Measurements from ENCODE around the gene RSRC2. TPM values are rescaled to one million over a fixed set of nuclear protein-coding genes. Genes with fewer than 3 reads are reported as not detected.
"Not testable (repeated sequence)": the region's sequence is repeated elsewhere in the genome, so short reads cannot be mapped to it uniquely, and the experiment has no call there.

The RSRC2 gene
- polyA plus RNA-seq, 1 experiment: 13.4 TPM

DNA sequence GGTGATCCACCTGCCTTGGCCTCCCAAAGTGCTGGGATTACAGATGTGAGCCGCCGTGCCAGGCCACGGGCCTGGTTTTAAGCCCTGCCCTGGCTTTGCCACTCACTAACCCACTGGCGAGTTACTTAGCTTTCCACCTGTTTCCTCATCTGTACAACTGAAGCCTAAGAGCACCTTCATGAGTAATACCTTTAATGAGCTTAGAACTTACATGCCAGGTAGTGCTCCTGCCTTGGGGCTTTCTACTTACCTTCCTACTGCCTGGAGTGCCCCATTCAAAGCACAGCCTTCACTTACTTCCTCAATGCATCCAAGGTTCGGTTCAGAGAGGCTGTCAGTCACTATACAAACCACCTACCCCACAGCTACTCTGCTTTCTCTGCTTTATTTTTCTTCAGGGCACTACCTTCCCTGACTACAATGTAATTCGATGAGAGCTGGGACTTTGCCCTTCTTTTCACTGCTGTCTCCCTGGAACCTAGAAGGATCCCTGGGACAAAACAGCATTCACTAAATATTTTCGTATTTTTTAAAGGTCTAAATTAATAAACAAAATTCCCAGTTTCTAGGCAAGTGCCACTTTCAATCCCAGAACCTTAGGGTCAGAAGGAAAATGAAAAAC is 39.8 kb downstream of the RSRC2 start:
- Histone ChIP-seq H3K36me3 (ENCODE audit: control insufficient read depth, insufficient read depth, low read length) (peaks cover 17% of the 10 kb centered on the region), H3K27me3 (ENCODE audit: control insufficient read depth, insufficient read depth, low read length) (no peaks in the 10 kb centered on the region), H3K4me3 (ENCODE audit: low read depth, low read length) (no peak overlapping the region)
- no peak for DNase-seq (ENCODE audit: low read depth)
- CTCF ChIA-PET: interaction anchor here (1.6 kb wide), 1 partner anchor 15 kb away, joined by 6 read pairs; no protein-coding TSS in a partner anchor
- POLR2A ChIA-PET: no interaction called here
- TF ChIP-seq, protein P1, sequence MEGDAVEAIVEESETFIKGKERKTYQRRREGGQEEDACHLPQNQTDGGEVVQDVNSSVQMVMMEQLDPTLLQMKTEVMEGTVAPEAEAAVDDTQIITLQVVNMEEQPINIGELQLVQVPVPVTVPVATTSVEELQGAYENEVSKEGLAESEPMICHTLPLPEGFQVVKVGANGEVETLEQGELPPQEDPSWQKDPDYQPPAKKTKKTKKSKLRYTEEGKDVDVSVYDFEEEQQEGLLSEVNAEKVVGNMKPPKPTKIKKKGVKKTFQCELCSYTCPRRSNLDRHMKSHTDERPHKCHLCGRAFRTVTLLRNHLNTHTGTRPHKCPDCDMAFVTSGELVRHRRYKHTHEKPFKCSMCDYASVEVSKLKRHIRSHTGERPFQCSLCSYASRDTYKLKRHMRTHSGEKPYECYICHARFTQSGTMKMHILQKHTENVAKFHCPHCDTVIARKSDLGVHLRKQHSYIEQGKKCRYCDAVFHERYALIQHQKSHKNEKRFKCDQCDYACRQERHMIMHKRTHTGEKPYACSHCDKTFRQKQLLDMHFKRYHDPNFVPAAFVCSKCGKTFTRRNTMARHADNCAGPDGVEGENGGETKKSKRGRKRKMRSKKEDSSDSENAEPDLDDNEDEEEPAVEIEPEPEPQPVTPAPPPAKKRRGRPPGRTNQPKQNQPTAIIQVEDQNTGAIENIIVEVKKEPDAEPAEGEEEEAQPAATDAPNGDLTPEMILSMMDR (IDR thresholded peaks at IDR 0.05; ENCODE audit: insufficient read depth, low read depth, low read length): no peak

DNA sequence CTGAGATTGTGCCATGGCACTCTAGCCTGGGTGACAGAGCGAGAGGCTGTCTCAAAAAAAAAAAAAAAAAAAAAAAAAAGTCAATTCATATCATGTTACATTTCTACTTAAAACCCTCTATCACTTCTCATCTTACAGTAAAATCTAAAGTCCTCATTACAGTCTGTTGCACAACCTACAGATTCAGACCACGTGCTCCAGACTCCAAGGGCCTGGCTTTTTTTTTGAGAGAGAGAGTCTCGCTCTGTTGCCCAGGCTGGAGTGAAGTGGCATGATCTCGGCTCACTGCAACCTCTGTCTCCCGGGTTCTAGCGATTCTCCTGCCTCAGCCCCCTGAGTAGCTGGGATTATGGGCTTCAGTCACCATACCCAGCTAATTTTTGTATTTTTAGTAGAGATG is 40.4 kb downstream of the RSRC2 start:
- H3K27me3 ChIP-seq (ENCODE audit: control insufficient read depth, insufficient read depth, low read length); DNase-seq (ENCODE audit: low read depth); POLR2A ChIA-PET; H3K4me3 ChIP-seq (ENCODE audit: low read depth, low read length): not testable (repeated sequence)
- peaks cover 17% of the 10 kb centered on the region for H3K36me3 ChIP-seq (ENCODE audit: control insufficient read depth, insufficient read depth, low read length)
- CTCF ChIA-PET: interaction anchor here (1.0 to 1.6 kb wide), 2 partner anchors 15 to 152 kb away, joined by 3 to 6 read pairs; no protein-coding TSS in a partner anchor

DNA sequence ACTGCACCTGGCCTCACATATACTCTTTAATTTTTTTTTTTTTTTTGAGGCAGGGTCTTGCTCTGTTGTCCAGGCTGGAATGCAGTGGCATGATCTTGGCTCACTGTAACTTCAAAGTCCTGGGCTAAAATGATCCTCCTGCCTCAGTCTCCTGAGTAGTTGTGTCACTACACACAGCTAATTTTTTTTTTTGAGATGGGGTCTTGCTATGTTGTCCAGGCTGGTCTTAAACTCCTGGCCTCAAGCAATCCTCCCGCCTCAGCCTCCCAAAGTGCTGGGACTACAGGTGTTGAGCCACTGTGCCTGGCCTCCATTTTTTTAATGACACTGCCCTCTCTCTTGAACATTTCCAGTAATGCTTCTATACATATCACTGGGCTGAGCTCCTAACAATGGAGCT is 42.4 kb downstream of the RSRC2 start:
- CTCF ChIA-PET: interaction anchor here (0.7 to 3.3 kb wide), 3 partner anchors 12 to 85 kb away, joined by 3 to 13 read pairs (median 4); no protein-coding TSS in a partner anchor
- H3K4me3 ChIP-seq (ENCODE audit: low read depth, low read length); H3K27me3 ChIP-seq (ENCODE audit: control insufficient read depth, insufficient read depth, low read length); POLR2A ChIA-PET; DNase-seq (ENCODE audit: low read depth): not testable (repeated sequence)
- H3K36me3 ChIP-seq (ENCODE audit: control insufficient read depth, insufficient read depth, low read length): peaks cover 20% of the 10 kb centered on the region

DNA sequence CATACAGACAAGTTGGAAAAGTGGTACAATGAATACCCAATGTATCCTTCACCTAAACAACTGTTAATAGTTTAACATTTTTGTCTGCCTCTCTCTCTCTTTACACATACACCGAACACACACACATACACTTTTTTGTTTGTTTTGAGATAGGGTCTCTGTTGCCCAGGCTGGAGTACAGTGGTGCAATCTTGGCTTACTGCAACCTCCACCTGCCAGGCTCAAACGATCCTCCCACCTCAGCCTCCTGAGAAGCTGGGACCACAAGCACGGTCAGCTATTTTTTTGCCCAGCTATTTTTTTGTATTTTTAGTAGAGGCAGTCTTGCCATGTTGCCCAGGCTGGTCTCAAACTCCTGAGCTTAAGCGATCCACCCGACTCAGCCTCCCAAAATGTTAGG is 42.8 kb downstream of the RSRC2 start:
- no peak overlapping the region for H3K4me3 ChIP-seq (ENCODE audit: low read depth, low read length)
- DNase-seq (ENCODE audit: low read depth): no peak
- no peaks in the 10 kb centered on the region for H3K27me3 ChIP-seq (ENCODE audit: control insufficient read depth, insufficient read depth, low read length)
- CTCF ChIA-PET: interaction anchor here (0.7 to 3.3 kb wide), 4 partner anchors 11 to 84 kb away, joined by 3 to 13 read pairs (median 4); no protein-coding TSS in a partner anchor
- POLR2A ChIA-PET: no interaction called here
- TF ChIP-seq, protein P1 (IDR thresholded peaks at IDR 0.05; ENCODE audit: insufficient read depth, low read depth, low read length): no peak
- H3K36me3 ChIP-seq (ENCODE audit: control insufficient read depth, insufficient read depth, low read length): peaks cover 20% of the 10 kb centered on the region

DNA sequence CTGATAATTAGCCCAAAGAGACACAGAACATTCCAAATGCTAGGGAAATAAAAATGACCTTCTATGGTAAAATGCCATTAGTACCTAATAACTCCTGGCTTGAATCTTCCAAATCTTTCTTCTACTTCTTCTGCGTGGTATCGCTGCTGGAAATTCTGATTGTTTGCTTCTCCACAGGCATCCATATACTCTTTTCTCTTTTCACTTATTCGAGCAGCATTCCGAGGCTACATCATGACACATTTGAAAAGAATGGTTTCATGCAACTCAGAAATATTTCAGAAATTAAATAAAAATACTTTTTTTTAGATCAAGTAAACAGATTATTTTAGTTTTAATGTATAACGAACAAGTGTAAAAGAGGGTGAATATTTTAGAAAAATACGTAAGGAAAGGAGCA is 44.9 kb downstream of the RSRC2 start:
- H3K36me3 ChIP-seq (ENCODE audit: control insufficient read depth, insufficient read depth, low read length): peaks cover 15% of the 10 kb centered on the region
- H3K27me3 ChIP-seq (ENCODE audit: control insufficient read depth, insufficient read depth, low read length): no peaks in the 10 kb centered on the region
- no peak overlapping the region for H3K4me3 ChIP-seq (ENCODE audit: low read depth, low read length)
- TF ChIP-seq, protein P1 (IDR thresholded peaks at IDR 0.05; ENCODE audit: insufficient read depth, low read depth, low read length): no peak
- ChIA-PET CTCF (no interaction called here), POLR2A (no interaction called here)
- DNase-seq (ENCODE audit: low read depth): no peak

DNA sequence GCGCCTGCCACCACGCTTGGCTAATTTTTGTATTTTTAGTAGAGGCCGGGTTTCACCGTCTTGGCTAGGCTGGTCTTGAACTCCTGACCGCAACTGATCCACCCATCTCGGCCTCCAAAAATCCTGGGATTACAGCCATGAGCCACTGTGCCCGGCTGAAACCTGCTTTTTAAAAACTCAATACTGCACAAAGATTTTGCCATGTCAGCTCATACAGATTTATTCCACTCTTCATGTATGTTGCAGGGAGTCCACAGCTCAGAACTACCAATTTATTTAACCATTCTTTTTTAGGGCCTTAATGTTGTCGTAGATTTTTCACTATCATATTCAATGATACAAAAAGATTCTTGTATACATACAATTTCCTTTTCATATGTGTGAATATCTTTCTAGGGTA is 46.0 kb downstream of the RSRC2 start:
- no peak overlapping the region for H3K4me3 ChIP-seq (ENCODE audit: low read depth, low read length)
- TF ChIP-seq, protein P1 (IDR thresholded peaks at IDR 0.05; ENCODE audit: insufficient read depth, low read depth, low read length): no peak
- DNase-seq (ENCODE audit: low read depth): no peak
- no peaks in the 10 kb centered on the region for H3K27me3 ChIP-seq (ENCODE audit: control insufficient read depth, insufficient read depth, low read length)
- ChIA-PET POLR2A (no interaction called here), CTCF (interaction anchor here (0.7 to 1.0 kb wide), 2 partner anchors 9 to 14 kb away, joined by 3 to 4 read pairs; no protein-coding TSS in a partner anchor)
- H3K36me3 ChIP-seq (ENCODE audit: control insufficient read depth, insufficient read depth, low read length): peaks cover 17% of the 10 kb centered on the region

Data from BJ (cell line).